Dermis blood vessel endothelial cell (primary cell): Measurements from ENCODE around the gene CFAP206. TPM values are rescaled to one million over a fixed set of nuclear protein-coding genes. Genes with fewer than 3 reads are reported as not detected.

Experiments
- total RNA-seq: library from RNA; depleted of rRNA; stranded (reverse); fragments of >200 nt; gene quantifications from 2 replicates; pipeline ENCODE4 v1.2.3, GENCODE V29; 2014

Gene CFAP206
- total RNA-seq, 1 donor from 2014 or later, result 0.51 TPM

Other genes starting within 250 kb of the CFAP206 start
- 3.8 and 4.3 TPM in 2 replicates for gene SMIM8, start 85.4 kb upstream of the CFAP206 start, total RNA-seq
- not detected in 2 replicates for gene GJB7, start 78.7 kb upstream of the CFAP206 start, total RNA-seq
- gene C6orf163, start 63.2 kb upstream of the CFAP206 start, total RNA-seq, result 1.0 and 1.9 TPM in 2 replicates
- gene SLC35A1, start 65.0 kb downstream of the CFAP206 start, total RNA-seq, result 26.2 and 31.2 TPM in 2 replicates
- gene RARS2, start 182.0 kb downstream of the CFAP206 start, total RNA-seq, result 31.7 and 38.3 TPM in 2 replicates
- 12.9 and 19.9 TPM in 2 replicates for gene ORC3, start 182.2 kb downstream of the CFAP206 start, total RNA-seq